ENCODE results near the gene KRTAP4-4.

DNA sequence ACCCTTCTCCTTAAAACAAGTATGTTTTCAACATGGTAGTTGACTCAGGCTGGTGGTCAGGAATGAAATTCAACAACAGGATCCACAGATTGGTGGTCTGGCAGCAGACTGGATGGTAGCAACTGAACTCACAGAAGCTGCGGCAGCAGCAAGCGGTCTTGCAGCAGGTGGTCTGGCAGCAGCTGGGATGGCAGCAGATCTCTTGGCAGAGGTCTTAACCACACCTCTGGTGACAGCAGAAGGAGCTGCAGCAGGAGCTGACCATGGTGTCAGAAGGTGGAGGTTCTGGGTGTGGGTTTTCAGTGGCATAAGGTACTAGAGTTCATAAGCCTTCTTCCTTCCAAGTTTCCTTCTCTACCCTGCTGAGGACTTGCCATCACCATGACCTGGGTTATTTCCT, 26.3 kb upstream of the KRTAP4-4 start:
- TF ChIP-seq POLR2A (IDR thresholded peaks at IDR 0.05; ENCODE audit: control extremely low read depth in 1 of 2, low read depth in 2 of 2, low read length in 2 of 2) (no peak), TEAD4 (IDR thresholded peaks at IDR 0.05; ENCODE audit: low read depth, low read length) (no peak), GABPA (IDR thresholded peaks at IDR 0.05; ENCODE audit: borderline replicate concordance, insufficient read depth, low read length) (no peak), CHD1 (IDR thresholded peaks at IDR 0.05; ENCODE audit: low read depth, low read length) (no peak), TAF1 (IDR thresholded peaks at IDR 0.05; ENCODE audit: low read depth, low read length) (no peak), EP300 (IDR thresholded peaks at IDR 0.05; ENCODE audit: borderline replicate concordance in 1 of 2, low read depth in 2 of 2, low read length in 2 of 2) (no peak), POLR2AphosphoS5 (IDR thresholded peaks at IDR 0.05; ENCODE audit: low read depth, low read length) (no peak), ZNF274 (IDR thresholded peaks at IDR 0.05; ENCODE audit: borderline replicate concordance, extremely low read depth, low read length) (no peak), EZH2 (IDR thresholded peaks at IDR 0.05; ENCODE audit: low read depth, low read length, severe bottlenecking) (no peak)
- TF ChIP-seq, protein P1, sequence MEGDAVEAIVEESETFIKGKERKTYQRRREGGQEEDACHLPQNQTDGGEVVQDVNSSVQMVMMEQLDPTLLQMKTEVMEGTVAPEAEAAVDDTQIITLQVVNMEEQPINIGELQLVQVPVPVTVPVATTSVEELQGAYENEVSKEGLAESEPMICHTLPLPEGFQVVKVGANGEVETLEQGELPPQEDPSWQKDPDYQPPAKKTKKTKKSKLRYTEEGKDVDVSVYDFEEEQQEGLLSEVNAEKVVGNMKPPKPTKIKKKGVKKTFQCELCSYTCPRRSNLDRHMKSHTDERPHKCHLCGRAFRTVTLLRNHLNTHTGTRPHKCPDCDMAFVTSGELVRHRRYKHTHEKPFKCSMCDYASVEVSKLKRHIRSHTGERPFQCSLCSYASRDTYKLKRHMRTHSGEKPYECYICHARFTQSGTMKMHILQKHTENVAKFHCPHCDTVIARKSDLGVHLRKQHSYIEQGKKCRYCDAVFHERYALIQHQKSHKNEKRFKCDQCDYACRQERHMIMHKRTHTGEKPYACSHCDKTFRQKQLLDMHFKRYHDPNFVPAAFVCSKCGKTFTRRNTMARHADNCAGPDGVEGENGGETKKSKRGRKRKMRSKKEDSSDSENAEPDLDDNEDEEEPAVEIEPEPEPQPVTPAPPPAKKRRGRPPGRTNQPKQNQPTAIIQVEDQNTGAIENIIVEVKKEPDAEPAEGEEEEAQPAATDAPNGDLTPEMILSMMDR (IDR thresholded peaks at IDR 0.05; ENCODE audit: control extremely low read depth in 1 of 3, insufficient read depth in 1 of 3, low read depth in 1 of 3, low read length in 3 of 3), result no peak

Measured in H1 (cell line).